H1 (cell line): ENCODE data around the gene CNGA2.

Experiments
- CREB1 ChIP-seq: IDR thresholded peaks from 2 replicates; pipeline ENCODE4 v1.6.1; 2012; ENCODE audit warnings: inconsistent platforms
- CTCF ChIP-seq, 3 experiments: IDR thresholded peaks; 1 replicate in 2 of 3; 2 replicates in 1 of 3; pipeline versions ENCODE4 v1.5.1 to v1.6.1; 2011; ENCODE audit warnings: low read length in 3 of 3, mild to moderate bottlenecking in 3 of 3, inconsistent platforms in 2 of 3, low read depth in 1 of 3, moderate library complexity in 1 of 3; ENCODE audit not compliant: insufficient read depth in 1 of 3; ENCODE audit errors: control extremely low read depth in 1 of 3
- GTF2F1 ChIP-seq: IDR thresholded peaks from 2 replicates; pipeline ENCODE4 v1.6.1; 2012; ENCODE audit warnings: low read depth, low read length, improper control_type of control experiment, borderline replicate concordance
- KDM1A ChIP-seq: fragments of 200-600, 300-600 bp; sonication (generic); IDR thresholded peaks from 2 replicates; pipeline ENCODE4 v1.7.1; 2016; ENCODE audit warnings: mild to moderate bottlenecking, low read length, borderline replicate concordance
- SIX5 ChIP-seq: IDR thresholded peaks from 2 replicates; pipeline ENCODE4 v1.6.1; 2011; ENCODE audit warnings: mild to moderate bottlenecking, low read depth, low read length

GRCh38 chrX:151759041-151759708 lies 24.6 kb downstream of the CNGA2 start:
- no peak for TF ChIP-seq CREB1
- no peak for TF ChIP-seq CTCF (IDR thresholded peaks at IDR 0.05; ENCODE audit: control extremely low read depth in 1 of 3, insufficient read depth in 1 of 3, low read depth in 1 of 3, low read length in 3 of 3)
- TF ChIP-seq GTF2F1 = no peak
- no peak for TF ChIP-seq SIX5
- no peak for TF ChIP-seq KDM1A
